Stimulated activated CD4-positive, alpha-beta T cell treated with anti-CD3 and anti-CD28 coated beads, Interleukin-15, amount 100 ng/mL, for 48 hours (primary cell): ENCODE measurements around the gene NRN1L.
A peak's percentile ranks its signal among the peaks of the same experiment; 100 is the strongest.
"Not testable (repeated sequence)": the region's sequence is repeated elsewhere in the genome, so short reads cannot be mapped to it uniquely, and the experiment has no call there.

ENCODE experiments used
- DNase-seq, 2 donors: peaks; one replicate each; pipeline ENCODE4 v3.0.0-alpha.2; 2020; ENCODE audit warnings: low read depth in 2 of 2

NRN1L gene

DNA sequence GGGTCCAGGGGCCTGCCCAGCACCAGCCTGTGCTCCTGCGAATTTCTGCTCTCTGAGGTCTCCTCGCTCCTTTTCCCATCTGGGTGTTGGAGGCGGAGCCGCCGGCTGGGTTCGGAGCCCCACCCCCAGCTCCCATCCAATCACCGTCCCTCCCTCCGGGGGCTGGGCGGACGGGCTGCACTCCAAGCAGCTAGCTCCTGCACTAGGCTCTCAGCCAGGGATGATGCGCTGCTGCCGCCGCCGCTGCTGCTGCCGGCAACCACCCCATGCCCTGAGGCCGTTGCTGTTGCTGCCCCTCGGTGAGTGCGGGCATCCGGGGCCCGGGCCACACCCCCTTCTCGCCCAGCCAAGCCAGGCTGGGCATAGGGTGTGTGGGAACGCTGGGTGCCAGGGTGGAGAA, at the start of gene NRN1L:
TSS of gene NRN1L (plus strand) at position 202 of the 400 bp plus-strand sequence. CDS start at position 221, 19 bp downstream.
- DNase-seq = no peak

DNA sequence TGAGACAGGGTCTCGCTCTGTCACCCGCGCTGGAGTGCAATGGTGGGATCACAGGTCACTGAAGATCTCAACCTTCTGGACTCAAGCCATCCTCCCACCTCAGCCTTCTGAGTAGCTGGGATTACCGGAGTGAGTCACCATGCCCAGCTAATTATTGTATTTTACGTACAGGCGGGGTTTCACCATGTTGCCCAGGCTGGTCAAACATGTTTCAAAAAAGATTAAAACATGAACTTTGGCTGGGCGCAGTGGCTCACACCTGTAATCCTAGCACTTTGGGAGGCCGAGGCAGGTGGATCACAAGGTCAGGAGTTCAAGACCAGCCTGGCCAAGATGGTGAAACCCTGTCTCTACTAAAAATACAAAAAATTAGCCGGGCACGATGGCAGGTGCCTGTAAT, 47.5 kb upstream of the NRN1L start:
- DNase-seq = not testable (repeated sequence)

DNA sequence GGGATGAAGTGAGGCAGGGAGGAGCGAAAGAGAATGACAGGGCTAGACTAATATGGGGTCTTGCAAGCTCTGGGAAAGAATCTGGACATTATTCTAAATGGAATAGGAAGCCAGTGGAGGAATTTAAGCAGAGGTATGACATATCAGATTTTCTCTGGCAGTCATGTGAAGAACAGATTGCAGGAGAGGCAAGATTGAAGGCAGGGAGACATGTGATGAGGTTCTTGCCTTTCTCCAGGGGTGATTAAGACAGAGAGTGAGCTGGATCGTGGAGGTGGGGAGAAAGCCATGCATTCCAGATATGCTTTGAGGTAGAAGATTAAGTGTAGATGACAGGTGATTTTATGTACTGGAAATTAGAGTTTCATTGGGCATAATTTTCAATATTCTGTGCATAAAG, 46.9 kb upstream of the NRN1L start:
- no peak for DNase-seq

- DNase-seq = no peak
Observed at GRCh38 chr16:67841198-67841815, 43.4 kb upstream of the NRN1L start.

GRCh38 chr16:67841816-67842508, 42.7 kb upstream of the NRN1L start, which contains the start of gene THAP11:
THAP11 (plus strand) TSS chr16:67842320; CDS start chr16:67842555, 235 bp downstream.
- DNase-seq = peak; percentile 92 to 94

DNA sequence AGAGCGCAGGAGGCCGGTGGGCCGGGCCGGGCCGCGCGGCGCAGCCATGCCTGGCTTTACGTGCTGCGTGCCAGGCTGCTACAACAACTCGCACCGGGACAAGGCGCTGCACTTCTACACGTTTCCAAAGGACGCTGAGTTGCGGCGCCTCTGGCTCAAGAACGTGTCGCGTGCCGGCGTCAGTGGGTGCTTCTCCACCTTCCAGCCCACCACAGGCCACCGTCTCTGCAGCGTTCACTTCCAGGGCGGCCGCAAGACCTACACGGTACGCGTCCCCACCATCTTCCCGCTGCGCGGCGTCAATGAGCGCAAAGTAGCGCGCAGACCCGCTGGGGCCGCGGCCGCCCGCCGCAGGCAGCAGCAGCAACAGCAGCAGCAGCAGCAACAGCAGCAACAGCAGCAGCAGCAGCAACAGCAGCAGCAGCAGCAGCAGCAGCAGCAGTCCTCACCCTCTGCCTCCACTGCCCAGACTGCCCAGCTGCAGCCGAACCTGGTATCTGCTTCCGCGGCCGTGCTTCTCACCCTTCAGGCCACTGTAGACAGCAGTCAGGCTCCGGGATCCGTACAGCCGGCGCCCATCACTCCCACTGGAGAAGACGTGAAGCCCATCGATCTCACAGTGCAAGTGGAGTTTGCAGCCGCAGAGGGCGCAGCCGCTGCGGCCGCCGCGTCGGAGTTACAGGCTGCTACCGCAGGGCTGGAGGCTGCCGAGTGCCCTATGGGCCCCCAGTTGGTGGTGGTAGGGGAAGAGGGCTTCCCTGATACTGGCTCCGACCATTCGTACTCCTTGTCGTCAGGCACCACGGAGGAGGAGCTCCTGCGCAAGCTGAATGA, 42.0 kb upstream of the NRN1L start:
- peak; percentile 46 to 48 for DNase-seq

- peak in 1 of 2 donors; percentile 27 for DNase-seq
Observed at GRCh38 chr16:67843343-67843765, 41.3 kb upstream of the NRN1L start.

DNA sequence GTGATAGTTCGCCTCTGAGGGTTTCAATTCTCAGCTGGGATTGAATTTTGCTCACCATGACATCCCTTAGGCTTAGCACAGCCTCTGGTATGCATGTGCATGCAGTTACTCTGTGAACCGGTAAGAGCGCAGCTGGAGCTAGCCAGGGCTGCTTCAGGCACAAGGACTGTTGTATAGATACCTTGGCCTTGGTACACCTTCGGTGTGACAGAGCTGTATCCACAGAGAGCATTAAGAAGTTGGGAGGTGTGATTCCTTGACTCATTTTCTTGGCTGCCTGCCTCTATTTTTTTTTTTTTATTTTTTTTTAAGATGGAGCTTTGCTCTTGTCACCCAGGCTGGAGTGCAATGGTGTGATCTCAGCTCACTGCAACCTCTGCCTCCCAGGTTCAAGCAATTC, 40.2 kb upstream of the NRN1L start:
- no peak for DNase-seq

- no peak for DNase-seq
Observed at GRCh38 chr16:67845291-67846062, 39.2 kb upstream of the NRN1L start.

DNA sequence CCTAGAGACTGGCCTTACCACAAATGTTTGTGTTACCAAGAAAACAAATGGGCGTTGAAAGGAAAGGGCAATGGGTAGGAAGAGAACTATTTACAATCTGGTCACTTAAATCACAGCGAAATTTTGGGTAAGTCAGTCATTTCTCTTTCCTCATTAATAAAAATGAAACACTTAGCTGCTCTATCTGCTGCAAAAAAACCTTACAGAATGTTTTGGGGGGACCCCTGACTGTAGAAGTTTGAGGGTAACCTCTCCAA, 38.7 kb upstream of the NRN1L start:
- DNase-seq = no peak

GRCh38 chr16:67846320-67847063, 38.2 kb upstream of the NRN1L start, which contains the start of gene NUTF2:
NUTF2 (plus strand) TSS chr16:67846933; CDS start chr16:67865131, 18,198 bp downstream.
- DNase-seq = peak; percentile 92 to 96

GRCh38 chr16:67847064-67847861, 37.4 kb upstream of the NRN1L start, which contains the start of gene CENPT:
CENPT (minus strand) TSS chr16:67847693; CDS start chr16:67833859, 13,834 bp downstream.
- peak in 1 of 2 donors; percentile 33 for DNase-seq

DNA sequence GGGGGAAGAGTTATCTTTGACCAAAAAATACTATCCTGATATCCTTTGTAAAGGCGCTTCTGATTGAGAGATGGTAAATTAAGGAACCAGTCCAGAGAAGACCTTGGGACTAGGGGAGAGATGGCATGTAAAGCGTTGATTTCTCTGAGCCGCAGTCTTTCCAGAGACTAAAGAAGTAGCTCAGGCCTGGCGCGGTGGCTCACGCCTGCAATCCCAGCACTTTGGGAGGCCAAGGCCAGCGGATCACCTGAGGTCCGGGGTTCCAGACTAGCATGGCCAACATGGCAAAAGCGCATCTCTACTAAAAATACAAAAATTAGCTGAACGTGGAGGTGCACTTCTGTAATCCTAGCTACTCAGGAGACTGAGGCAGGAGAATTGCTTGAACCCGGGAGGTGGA, 36.6 kb upstream of the NRN1L start:
- no peak for DNase-seq

DNA sequence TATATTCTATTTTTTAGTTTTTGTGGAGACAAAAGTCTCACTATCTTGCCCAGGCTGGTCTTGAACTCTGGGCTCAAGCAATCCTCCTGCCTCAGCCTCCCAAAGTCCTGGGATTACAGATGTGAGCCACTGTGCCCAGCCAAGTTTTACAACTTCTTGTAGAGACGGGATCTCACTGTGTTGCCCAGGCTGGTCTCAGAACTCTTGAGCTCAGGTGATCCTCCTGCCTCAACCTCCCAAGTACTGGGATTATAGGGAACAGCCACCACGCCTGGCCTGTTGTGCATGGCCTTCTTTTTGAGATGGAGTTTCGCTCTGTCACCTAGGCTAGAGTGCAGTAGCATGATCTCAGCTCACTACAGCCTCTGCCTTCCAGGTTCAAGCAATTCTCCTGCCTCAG, 31.0 kb upstream of the NRN1L start:
- DNase-seq = no peak

DNA sequence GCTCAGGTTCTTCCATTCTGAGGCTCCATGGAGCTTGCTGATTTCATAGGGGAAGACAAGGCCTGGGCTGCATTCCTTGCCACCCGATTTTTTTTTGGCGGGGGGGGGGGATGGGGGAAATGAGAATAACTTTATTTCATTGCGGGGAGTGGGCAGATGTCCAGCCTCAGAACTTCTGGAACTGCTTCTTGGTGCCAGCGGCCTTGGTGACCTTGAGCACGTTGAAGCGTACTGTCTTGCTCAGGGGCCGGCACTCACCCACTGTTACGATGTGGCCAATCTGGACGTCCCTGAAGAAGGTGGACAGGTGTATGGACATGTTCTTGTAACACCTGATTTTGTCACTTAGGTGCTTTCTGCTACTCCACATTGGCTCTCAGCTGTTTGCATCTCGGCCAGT, 28.9 kb upstream of the NRN1L start:
- DNase-seq = no peak

GRCh38 chr16:67856927-67857546, 27.6 kb upstream of the NRN1L start:
- DNase-seq = no peak

- no peak for DNase-seq
Observed at GRCh38 chr16:67857547-67858233, 27.0 kb upstream of the NRN1L start.

- DNase-seq = no peak
Observed at GRCh38 chr16:67858500-67858899, 26.2 kb upstream of the NRN1L start.
